HCT116 (cell line): ENCODE data around the gene FHIT. TPM values are rescaled to one million over a fixed set of nuclear protein-coding genes. Genes with fewer than 3 reads are reported as not detected.

Experiments
- ATAC-seq: fragments of 200-7000 bp; cut with Tn5 transposase; 2 replicates; pipeline ENCODE4 v1.9.1; 2020; ENCODE audit warnings: mild to moderate bottlenecking, moderate library complexity
- BruUV-seq: library from RNA; stranded (reverse); fragments of 400-500 nt; replicated peaks from 2 replicates; lab custom pipeline; 2021; lab: Mats Ljungman, UMichigan
- CTCF ChIA-PET: fragments of 300-600 bp; sonication (Branson Sonifier 250); formaldehyde crosslinking; loops from one replicate; lab custom pipeline; 2021; ENCODE audit warnings: antibody characterized with exemption; lab: Charles Lee
- POLR2A ChIA-PET: fragments of 300-600, 350-600 bp; sonication (Branson Sonifier 250); formaldehyde crosslinking; loops from one replicate; lab custom pipeline; 2021; ENCODE audit warnings: antibody characterized with exemption; lab: Charles Lee
- RAD21 ChIA-PET, 2 experiments: fragments of 300-600 bp; sonication (Branson Sonifier 250); formaldehyde crosslinking; loops; one replicate each; lab custom pipeline; 2023; ENCODE audit warnings: low total read pairs in 2 of 2; ENCODE audit not compliant: uncharacterized antibody in 2 of 2, unreplicated experiment in 2 of 2, low non-redundant PET in 1 of 2; lab: Charles Lee
- DNase-seq: peaks from one replicate; pipeline ENCODE4 v3.0.0-alpha.2; 2010; ENCODE audit warnings: low read depth, low spot score
- H2AFZ ChIP-seq: fragments of 200-600 bp; shearing (Covaris generic), sonication (generic); 2 replicates; pipeline ENCODE4 v1.6.1; 2017; ENCODE audit warnings: low read depth, mixed run types, mixed read lengths, antibody characterized with exemption, low read length; ENCODE audit not compliant: poor library complexity, severe bottlenecking
- H3K27ac ChIP-seq: 2 replicates; pipeline ENCODE4 v1.5.1; 2012; ENCODE audit warnings: low read depth, low read length
- H3K27me3 ChIP-seq: fragments of 200-600 bp; sonication (generic); 2 replicates; pipeline ENCODE4 v1.6.1; 2016; ENCODE audit warnings: mixed run types, low read length, mixed read lengths; ENCODE audit not compliant: insufficient read depth
- H3K36me3 ChIP-seq, 2 experiments: fragments of 200-500 bp in 1 of 2; fragments of 200-600 bp in 1 of 2; sonication (Bioruptor generic) in 1 of 2; sonication (generic) in 1 of 2; 2 replicates each; pipeline versions ENCODE4 v1.5.1 to v1.6.1; 2014 to 2016; ENCODE audit warnings: low read length in 2 of 2, inconsistent platforms in 1 of 2, mixed read lengths in 1 of 2, mixed run types in 1 of 2; ENCODE audit not compliant: insufficient read depth in 2 of 2, control insufficient read depth in 1 of 2
- H3K4me1 ChIP-seq, 2 experiments: fragments of 200-600 bp in 1 of 2; sonication (generic) in 1 of 2; 2 replicates each; pipeline versions ENCODE4 v1.5.1 to v1.6.1; 2012 to 2017; ENCODE audit warnings: low read length in 2 of 2, inconsistent platforms in 1 of 2, mild to moderate bottlenecking in 1 of 2, mixed read lengths in 1 of 2, mixed run types in 1 of 2, moderate library complexity in 1 of 2; ENCODE audit not compliant: insufficient read depth in 2 of 2, control insufficient read depth in 1 of 2
- H3K4me2 ChIP-seq: fragments of 200-600 bp; sonication (generic); 2 replicates; pipeline ENCODE4 v1.6.1; 2017; ENCODE audit warnings: mixed run types, low read length, mixed read lengths
- H3K4me3 ChIP-seq, 2 experiments: fragments of 200-600 bp in 1 of 2; sonication (generic) in 1 of 2; replicated peaks in 1 of 2; 2 replicates each; pipeline ENCODE4 v1.5.1; 2011 to 2016; ENCODE audit warnings: low read length in 2 of 2, control low read depth in 1 of 2, low read depth in 1 of 2, mild to moderate bottlenecking in 1 of 2, mixed read lengths in 1 of 2, mixed run types in 1 of 2
- H3K79me2 ChIP-seq: fragments of 200-600 bp; sonication (generic); 2 replicates; pipeline ENCODE4 v1.6.1; 2017; ENCODE audit warnings: mild to moderate bottlenecking, mixed run types, low read length, moderate library complexity, mixed read lengths; ENCODE audit not compliant: insufficient read depth
- H3K9ac ChIP-seq: fragments of 200-600 bp; sonication (generic); 2 replicates; pipeline ENCODE4 v1.6.1; 2016; ENCODE audit warnings: low read length, mixed read lengths
- H3K9me2 ChIP-seq: fragments of 200-600 bp; sonication (generic), shearing (Covaris generic); 2 replicates; pipeline ENCODE4 v1.6.1; 2017; ENCODE audit warnings: mixed run types, mild to moderate bottlenecking, moderate library complexity; ENCODE audit not compliant: insufficient read depth
- H3K9me3 ChIP-seq, 2 experiments: fragments of 200-500 bp in 1 of 2; fragments of 200-600 bp in 1 of 2; sonication (Bioruptor generic) in 1 of 2; sonication (generic) in 1 of 2; 2 replicates each; pipeline ENCODE4 v1.6.1; 2014 to 2017; ENCODE audit warnings: low read length in 2 of 2, mixed read lengths in 2 of 2, inconsistent platforms in 1 of 2, low read depth in 1 of 2, mild to moderate bottlenecking in 1 of 2, mixed run types in 1 of 2, moderate library complexity in 1 of 2; ENCODE audit not compliant: control insufficient read depth in 1 of 2, insufficient read depth in 1 of 2
- H4K20me1 ChIP-seq: fragments of 200-600 bp; sonication (generic), shearing (Covaris generic); 2 replicates; pipeline ENCODE4 v1.6.1; 2017; ENCODE audit warnings: mixed run types, mild to moderate bottlenecking, moderate library complexity; ENCODE audit not compliant: insufficient read depth
- CBX3 ChIP-seq: IDR thresholded peaks from 2 replicates; pipeline ENCODE4 v1.6.1; 2012; ENCODE audit warnings: low read depth
- CEBPB ChIP-seq: IDR thresholded peaks from 2 replicates; pipeline ENCODE4 v1.6.1; 2012; ENCODE audit warnings: low read depth
- EGR1 ChIP-seq: IDR thresholded peaks from 2 replicates; pipeline ENCODE4 v1.6.1; 2012; ENCODE audit warnings: low read depth
- ELF1 ChIP-seq: IDR thresholded peaks from 2 replicates; pipeline ENCODE4 v1.6.1; 2012; ENCODE audit warnings: low read depth, borderline replicate concordance
- JUND ChIP-seq: IDR thresholded peaks from 2 replicates; pipeline ENCODE4 v1.6.1; 2012
- POLR2A ChIP-seq: IDR thresholded peaks from 2 replicates; pipeline ENCODE4 v1.7.0; 2011; ENCODE audit warnings: borderline replicate concordance; ENCODE audit not compliant: insufficient read depth, insufficient read length; ENCODE audit errors: extremely low read depth
- POLR2AphosphoS5 ChIP-seq: IDR thresholded peaks from 2 replicates; pipeline ENCODE4 v1.6.1; 2011; ENCODE audit warnings: mild to moderate bottlenecking, low read depth, low read length, moderate library complexity
- RAD21 ChIP-seq: IDR thresholded peaks from 2 replicates; pipeline ENCODE4 v1.6.1; 2012; ENCODE audit warnings: low read depth, mild to moderate bottlenecking
- SP1 ChIP-seq: IDR thresholded peaks from 2 replicates; pipeline ENCODE4 v1.6.1; 2012; ENCODE audit warnings: low read depth
- TCF7L2 ChIP-seq: IDR thresholded peaks from 2 replicates; pipeline ENCODE4 v1.7.0; 2011; ENCODE audit warnings: borderline replicate concordance, inconsistent platforms; ENCODE audit not compliant: insufficient read depth, insufficient read length; ENCODE audit errors: extremely low read depth
- ZNF274 ChIP-seq: fragments of 200-500 bp; sonication (Bioruptor generic); IDR thresholded peaks from 2 replicates; pipeline ENCODE4 v1.6.1; 2014; ENCODE audit warnings: mild to moderate bottlenecking, low read depth, low read length, inconsistent platforms
- intact Hi-C: fragments of 100-400 bp; cut with micrococcal nuclease; formaldehyde crosslinking; loops from 2 replicates; pipeline ENCODE4 v1.10.0; 2022
- total RNA-seq: library from RNA; stranded (reverse); gene quantifications from one replicate; pipeline ENCODE4 v1.2.1, GENCODE V29; 2021; ENCODE audit not compliant: unreplicated experiment
- TF ChIP-seq, protein P1 (sequence below), 3 experiments: fragments of 200-600 bp in 1 of 3; sonication (generic) in 1 of 3; IDR thresholded peaks in 2 of 3; conservative IDR thresholded peaks in 1 of 3; 2 replicates each; pipeline ENCODE4 v1.5.1; 2012 to 2017; ENCODE audit warnings: low read depth in 2 of 3, low read length in 2 of 3, antibody characterized with exemption in 1 of 3, borderline replicate concordance in 1 of 3, control low read depth in 1 of 3, mild to moderate bottlenecking in 1 of 3, mixed read lengths in 1 of 3, mixed run types in 1 of 3, moderate library complexity in 1 of 3; ENCODE audit not compliant: insufficient read depth in 1 of 3
- TF ChIP-seq, protein P2 (sequence below): IDR thresholded peaks from 2 replicates; pipeline ENCODE4 v1.6.1; 2011; ENCODE audit warnings: mild to moderate bottlenecking, low read length, moderate library complexity; ENCODE audit not compliant: insufficient replicate concordance; ENCODE audit errors: extremely low read depth
- TF ChIP-seq, protein P3 (sequence below): IDR thresholded peaks from 2 replicates; pipeline ENCODE4 v1.6.1; 2012; ENCODE audit warnings: low read depth

FHIT gene
- total RNA-seq, 1 experiment from 2014 or later = 20.1 TPM

DNA sequence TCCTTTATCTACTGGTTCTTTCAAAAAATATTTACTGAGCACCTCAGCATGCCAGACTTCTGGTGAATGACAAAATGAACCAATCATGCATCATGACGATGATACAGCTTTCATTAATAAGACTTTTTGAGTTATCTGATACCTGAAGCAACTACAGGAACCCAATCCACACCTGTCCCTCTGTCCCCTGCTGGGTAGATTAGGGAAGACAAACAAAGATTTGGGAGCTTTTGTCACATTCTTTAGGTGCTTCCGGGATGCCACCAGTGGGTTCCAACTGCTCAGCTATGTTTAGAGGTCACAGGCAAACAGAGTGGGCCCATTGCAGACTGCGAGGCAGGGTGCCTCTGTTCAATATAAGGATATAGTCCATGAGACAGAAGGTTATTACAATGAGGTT is 1180.9 kb downstream of the FHIT start (continued):
- TF ChIP-seq, protein P1, sequence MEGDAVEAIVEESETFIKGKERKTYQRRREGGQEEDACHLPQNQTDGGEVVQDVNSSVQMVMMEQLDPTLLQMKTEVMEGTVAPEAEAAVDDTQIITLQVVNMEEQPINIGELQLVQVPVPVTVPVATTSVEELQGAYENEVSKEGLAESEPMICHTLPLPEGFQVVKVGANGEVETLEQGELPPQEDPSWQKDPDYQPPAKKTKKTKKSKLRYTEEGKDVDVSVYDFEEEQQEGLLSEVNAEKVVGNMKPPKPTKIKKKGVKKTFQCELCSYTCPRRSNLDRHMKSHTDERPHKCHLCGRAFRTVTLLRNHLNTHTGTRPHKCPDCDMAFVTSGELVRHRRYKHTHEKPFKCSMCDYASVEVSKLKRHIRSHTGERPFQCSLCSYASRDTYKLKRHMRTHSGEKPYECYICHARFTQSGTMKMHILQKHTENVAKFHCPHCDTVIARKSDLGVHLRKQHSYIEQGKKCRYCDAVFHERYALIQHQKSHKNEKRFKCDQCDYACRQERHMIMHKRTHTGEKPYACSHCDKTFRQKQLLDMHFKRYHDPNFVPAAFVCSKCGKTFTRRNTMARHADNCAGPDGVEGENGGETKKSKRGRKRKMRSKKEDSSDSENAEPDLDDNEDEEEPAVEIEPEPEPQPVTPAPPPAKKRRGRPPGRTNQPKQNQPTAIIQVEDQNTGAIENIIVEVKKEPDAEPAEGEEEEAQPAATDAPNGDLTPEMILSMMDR (IDR thresholded peaks at IDR 0.05 in 2 of 3, conservative IDR thresholded peaks at IDR 0.05 in 1 of 3; ENCODE audit: borderline replicate concordance in 1 of 3, insufficient read depth in 1 of 3, low read depth in 2 of 3, low read length in 2 of 3) = no peak
- no peak for TF ChIP-seq ZNF274
- TF ChIP-seq CEBPB = no peak
- no peak for TF ChIP-seq POLR2A

DNA sequence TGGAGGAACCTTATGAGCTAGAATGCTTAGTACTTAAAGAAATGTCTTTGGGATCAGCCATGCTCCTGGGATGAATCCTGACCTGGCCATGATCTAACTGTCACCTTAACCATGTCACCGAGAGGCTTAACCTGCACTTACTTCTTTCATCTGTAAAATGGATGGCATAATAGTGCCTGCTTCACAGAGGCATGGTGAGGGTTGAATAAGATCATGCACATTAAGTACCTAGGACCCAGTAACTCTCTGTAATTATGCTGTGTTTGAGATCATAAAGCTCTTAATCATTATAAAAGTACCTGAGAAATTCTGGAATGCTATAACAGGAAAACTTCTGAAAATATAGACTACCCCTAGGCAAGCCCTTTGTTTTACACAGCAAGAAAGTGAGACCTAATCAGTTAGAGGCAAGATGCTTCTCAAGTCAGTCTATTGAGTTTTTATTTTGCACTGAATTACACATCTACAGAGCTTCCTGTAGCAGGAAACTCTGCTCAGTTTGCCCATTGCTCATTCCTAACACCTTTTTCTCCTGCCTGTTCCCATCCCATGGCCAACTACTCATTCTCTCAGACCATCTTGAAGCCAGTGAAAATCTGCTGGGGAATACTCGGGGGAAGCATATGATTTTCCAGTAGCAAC is 1185.9 kb downstream of the FHIT start:
- BruUV-seq = no TSS peak
- no peak overlapping the region for H3K4me3 ChIP-seq
- H3K9ac ChIP-seq = no peak overlapping the region
- no peaks in the 10 kb centered on the region for H4K20me1 ChIP-seq
- ATAC-seq (no peak), DNase-seq (no peak)
- H3K4me2 ChIP-seq = no peak overlapping the region
- intact Hi-C loops = no loop called here
- no peaks in the 10 kb centered on the region for H3K36me3 ChIP-seq
- ChIA-PET RAD21 (no interaction called here), POLR2A (no interaction called here), CTCF (no interaction called here)
- no peaks in the 10 kb centered on the region for H3K9me2 ChIP-seq
- no peaks in the 10 kb centered on the region for H3K27me3 ChIP-seq
- H3K4me1 ChIP-seq = no peaks in the 10 kb centered on the region
- H2AFZ ChIP-seq = no peak overlapping the region
- H3K9me3 ChIP-seq = no peaks in the 10 kb centered on the region
- no peaks in the 10 kb centered on the region for H3K79me2 ChIP-seq
- H3K27ac ChIP-seq = no peak overlapping the region
- TF ChIP-seq POLR2AphosphoS5 = no peak
- TF ChIP-seq RAD21 = no peak
- TF ChIP-seq CBX3 = no peak
- TF ChIP-seq EGR1 = no peak
- no peak for TF ChIP-seq ELF1
- TF ChIP-seq, protein P1 (IDR thresholded peaks at IDR 0.05 in 2 of 3, conservative IDR thresholded peaks at IDR 0.05 in 1 of 3; ENCODE audit: borderline replicate concordance in 1 of 3, insufficient read depth in 1 of 3, low read depth in 2 of 3, low read length in 2 of 3) = no peak
- TF ChIP-seq JUND = no peak
- no peak for TF ChIP-seq SP1
- TF ChIP-seq, protein P2, sequence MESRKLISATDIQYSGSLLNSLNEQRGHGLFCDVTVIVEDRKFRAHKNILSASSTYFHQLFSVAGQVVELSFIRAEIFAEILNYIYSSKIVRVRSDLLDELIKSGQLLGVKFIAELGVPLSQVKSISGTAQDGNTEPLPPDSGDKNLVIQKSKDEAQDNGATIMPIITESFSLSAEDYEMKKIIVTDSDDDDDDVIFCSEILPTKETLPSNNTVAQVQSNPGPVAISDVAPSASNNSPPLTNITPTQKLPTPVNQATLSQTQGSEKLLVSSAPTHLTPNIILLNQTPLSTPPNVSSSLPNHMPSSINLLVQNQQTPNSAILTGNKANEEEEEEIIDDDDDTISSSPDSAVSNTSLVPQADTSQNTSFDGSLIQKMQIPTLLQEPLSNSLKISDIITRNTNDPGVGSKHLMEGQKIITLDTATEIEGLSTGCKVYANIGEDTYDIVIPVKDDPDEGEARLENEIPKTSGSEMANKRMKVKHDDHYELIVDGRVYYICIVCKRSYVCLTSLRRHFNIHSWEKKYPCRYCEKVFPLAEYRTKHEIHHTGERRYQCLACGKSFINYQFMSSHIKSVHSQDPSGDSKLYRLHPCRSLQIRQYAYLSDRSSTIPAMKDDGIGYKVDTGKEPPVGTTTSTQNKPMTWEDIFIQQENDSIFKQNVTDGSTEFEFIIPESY = no peak
- TF ChIP-seq, protein P3, sequence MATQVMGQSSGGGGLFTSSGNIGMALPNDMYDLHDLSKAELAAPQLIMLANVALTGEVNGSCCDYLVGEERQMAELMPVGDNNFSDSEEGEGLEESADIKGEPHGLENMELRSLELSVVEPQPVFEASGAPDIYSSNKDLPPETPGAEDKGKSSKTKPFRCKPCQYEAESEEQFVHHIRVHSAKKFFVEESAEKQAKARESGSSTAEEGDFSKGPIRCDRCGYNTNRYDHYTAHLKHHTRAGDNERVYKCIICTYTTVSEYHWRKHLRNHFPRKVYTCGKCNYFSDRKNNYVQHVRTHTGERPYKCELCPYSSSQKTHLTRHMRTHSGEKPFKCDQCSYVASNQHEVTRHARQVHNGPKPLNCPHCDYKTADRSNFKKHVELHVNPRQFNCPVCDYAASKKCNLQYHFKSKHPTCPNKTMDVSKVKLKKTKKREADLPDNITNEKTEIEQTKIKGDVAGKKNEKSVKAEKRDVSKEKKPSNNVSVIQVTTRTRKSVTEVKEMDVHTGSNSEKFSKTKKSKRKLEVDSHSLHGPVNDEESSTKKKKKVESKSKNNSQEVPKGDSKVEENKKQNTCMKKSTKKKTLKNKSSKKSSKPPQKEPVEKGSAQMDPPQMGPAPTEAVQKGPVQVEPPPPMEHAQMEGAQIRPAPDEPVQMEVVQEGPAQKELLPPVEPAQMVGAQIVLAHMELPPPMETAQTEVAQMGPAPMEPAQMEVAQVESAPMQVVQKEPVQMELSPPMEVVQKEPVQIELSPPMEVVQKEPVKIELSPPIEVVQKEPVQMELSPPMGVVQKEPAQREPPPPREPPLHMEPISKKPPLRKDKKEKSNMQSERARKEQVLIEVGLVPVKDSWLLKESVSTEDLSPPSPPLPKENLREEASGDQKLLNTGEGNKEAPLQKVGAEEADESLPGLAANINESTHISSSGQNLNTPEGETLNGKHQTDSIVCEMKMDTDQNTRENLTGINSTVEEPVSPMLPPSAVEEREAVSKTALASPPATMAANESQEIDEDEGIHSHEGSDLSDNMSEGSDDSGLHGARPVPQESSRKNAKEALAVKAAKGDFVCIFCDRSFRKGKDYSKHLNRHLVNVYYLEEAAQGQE = no peak
- TF ChIP-seq TCF7L2 = no peak
